Measurements from ENCODE around the gene AAK1.
"Not testable (repeated sequence)": the region's sequence is repeated elsewhere in the genome, so short reads cannot be mapped to it uniquely, and the experiment has no call there.

The AAK1 gene

GRCh38 chr2:69643602-69644505 lies at the start of gene AAK1:
AAK1 (minus strand) TSS chr2:69643739; CDS start chr2:69643040, 699 bp downstream.
- peak; percentile 85 for DNase-seq

DNA sequence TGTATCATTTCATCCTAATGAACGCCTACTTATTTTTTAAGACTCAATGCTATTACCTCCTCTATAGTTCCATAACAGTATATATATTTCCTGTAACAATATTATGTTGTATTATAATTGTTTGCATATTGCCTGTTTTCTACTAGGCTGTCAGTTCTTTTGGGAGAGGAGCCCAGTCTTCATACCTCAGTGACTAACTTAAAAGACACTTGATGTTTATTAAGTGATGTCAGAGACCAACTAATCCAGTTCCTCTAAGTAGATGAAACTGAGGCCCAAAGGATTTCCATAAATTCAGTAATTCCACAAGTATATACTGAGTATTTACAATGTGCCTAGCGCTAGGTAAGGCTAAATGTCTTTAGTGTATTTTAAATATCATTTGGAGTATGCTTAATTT lies 48.9 kb upstream of the AAK1 start:
- no peak for DNase-seq

DNA sequence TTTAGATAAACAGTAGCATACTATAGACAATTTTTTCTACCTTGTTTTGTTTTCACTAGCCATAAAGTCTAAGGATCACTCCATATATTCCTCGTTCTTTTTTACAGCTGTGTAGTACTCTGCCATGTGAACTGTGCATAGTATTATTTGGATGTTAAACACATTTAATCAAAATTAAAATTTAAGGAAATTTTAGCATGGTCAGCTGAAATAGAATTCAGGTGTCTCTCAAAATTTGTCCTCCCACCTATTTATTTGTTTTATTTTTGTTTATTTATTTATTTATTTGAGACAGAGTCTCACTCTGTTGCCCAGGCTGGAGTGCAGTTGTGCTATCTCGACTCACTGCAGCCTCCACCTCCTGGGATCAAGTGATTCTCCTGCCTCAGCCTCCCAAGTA lies 46.4 kb upstream of the AAK1 start:
- no peak for DNase-seq

DNA sequence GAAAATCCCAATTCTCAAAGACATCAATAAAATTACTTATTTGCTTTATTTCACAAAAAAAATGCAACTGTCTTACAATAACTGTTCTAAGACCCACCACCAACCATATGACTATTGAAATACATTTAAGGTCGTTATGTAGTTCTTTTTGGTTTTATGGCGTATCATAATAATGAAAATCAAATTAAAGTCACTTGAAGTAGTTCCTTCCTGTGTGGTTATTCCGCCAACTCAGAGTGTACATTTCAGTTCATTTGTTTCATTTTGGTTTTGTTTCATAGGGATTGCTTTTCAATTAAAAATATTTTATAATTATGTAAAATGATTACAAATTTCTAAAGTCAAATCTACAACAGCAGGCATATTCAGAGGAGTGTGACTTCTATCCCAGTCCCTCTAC lies 45.9 kb upstream of the AAK1 start:
- DNase-seq: no peak

GRCh38 chr2:69687971-69688611 lies 44.6 kb upstream of the AAK1 start:
- no peak for DNase-seq

DNA sequence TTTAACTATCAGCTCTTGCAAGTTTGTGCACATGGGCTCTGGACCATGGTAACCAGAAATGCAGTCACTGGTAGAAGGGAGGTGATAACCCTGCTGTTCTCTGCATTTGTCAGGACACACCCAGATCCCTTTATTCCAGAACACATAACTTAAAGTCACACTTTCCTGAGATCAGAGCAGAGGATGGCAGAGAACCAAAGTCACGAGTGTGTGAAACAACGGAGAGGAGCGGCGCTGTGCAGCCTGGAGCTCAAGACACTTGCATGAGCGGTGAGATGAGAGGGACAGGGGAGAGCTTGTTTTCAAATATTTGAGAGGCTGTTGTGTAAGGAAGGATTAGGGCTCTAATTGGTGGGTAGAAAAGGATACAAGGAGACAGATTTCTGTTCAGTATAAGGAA lies 43.3 kb upstream of the AAK1 start:
- no peak for DNase-seq

GRCh38 chr2:69685321-69686048 lies 41.9 kb upstream of the AAK1 start:
- peak; percentile 33 for DNase-seq

GRCh38 chr2:69683170-69683971 lies 39.8 kb upstream of the AAK1 start:
- no peak for DNase-seq

DNA sequence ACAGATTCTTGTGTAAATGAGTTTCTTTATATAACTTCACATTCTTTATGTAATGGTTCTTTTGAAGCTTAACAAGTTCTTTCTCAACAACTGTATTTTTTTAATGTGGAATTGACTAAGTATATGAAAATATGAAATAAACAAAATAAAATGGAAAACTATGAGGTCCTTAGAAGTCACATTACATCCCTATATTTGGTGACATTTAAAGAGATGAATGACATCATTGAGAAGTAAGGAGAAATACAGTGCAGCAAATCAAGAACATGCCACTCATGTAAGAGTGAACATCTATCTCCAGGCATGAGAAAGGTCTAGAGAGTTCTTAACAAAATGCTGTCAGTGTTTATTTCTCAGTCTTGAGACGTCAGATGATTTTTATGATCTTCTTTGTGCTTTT lies 39.0 kb upstream of the AAK1 start:
- no peak for DNase-seq

GRCh38 chr2:69680001-69680675 lies 36.6 kb upstream of the AAK1 start:
- no peak for DNase-seq

DNA sequence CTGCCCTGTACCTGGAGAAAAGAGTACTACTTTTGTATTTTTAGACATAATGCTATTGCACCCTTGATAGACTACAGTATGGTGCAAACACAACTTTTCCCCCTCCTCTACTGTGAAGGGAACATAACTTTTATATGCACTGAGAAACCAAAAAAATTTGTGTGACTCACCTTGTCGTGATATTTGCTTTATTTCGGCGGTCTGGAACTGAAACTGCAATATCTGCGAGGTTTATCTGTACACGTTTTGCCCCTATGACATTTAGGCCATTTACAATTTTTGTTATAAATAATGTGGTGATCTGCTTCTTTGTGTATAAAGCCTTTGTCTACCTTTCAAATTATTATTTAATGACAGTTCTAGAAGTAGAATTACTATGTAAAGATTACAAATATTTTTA lies 34.4 kb upstream of the AAK1 start:
- DNase-seq: no peak

- no peak for DNase-seq
Measured at GRCh38 chr2:69676146-69676545, 32.6 kb upstream of the AAK1 start.

- no peak for DNase-seq
Measured at GRCh38 chr2:69674316-69674670, 30.8 kb upstream of the AAK1 start.

- DNase-seq: not testable (repeated sequence)
Measured at GRCh38 chr2:69673098-69673497, 29.6 kb upstream of the AAK1 start.

- no peak for DNase-seq
Measured at GRCh38 chr2:69669666-69670065, 26.1 kb upstream of the AAK1 start.

DNA sequence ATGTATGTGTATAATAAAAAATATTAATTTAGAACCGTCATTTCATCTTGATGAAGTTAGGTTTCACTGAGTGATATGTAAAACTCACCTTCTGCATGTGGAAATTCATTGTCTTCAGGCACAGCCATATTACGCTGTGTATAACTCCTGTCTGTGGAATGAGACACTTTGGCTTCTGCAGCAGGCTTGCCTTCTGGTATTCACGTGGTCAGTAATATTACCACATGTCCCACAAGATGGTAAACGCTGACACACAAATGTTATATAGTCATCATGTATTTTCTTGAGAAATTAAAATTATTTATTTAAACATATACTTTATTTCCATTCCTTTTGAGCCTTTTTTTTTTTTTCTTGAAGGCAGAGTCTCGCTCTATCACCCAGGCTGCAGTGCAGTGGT lies 25.1 kb upstream of the AAK1 start:
- DNase-seq: no peak

DNA sequence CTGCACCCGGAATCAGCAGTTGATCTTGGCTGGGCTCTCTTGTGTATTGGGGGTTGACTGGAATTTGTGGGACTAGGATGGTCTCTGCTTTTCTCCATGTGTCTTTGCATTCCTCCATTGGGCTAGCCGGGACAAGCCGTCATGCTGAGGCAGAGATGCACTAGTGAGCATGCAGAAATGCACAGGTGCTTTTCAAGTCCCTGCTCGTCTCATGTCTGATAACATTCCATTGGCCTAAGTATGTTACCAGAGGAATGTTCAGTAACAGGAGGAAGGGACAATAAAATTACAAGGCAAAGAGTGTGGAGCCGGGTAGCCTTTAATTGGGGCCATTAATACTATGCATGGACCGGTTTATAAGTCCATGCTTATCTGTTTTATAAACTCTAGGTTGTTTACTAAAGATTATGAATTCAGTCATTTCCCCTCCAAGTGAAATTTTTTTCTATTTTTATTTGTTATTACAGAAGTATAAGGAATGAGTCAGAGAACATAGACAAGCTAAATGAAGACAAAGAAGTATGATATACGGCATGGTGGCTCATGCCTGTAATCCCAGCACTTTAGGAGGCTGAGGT lies 24.4 kb upstream of the AAK1 start:
- DNase-seq: no peak

GRCh38 chr2:69665152-69665551 lies 21.6 kb upstream of the AAK1 start:
- DNase-seq: no peak

- no peak for DNase-seq
Measured at GRCh38 chr2:69663860-69664259, 20.3 kb upstream of the AAK1 start.

DNA sequence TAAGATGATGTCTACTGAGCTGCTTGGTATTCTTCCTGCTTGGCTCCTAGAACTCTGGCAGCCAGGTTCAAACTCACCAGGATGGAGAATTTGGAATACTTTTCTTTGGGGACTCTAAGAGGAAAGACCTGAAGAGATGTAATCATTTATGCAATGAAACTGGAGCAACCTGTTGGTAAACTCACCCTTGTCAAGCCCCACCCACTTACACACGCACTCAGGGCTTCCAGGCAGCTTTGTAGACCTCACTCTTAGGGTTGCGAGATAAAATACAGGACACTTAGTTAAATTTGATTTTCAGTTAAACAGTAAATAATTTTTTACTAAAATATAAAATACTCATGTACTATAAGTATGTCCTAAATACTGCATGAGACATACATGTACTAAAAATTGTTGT lies 19.0 kb upstream of the AAK1 start:
- not testable (repeated sequence) for DNase-seq

GRCh38 chr2:69660637-69661036 lies 17.1 kb upstream of the AAK1 start:
- DNase-seq: no peak

GRCh38 chr2:69659941-69660483 lies 16.5 kb upstream of the AAK1 start:
- no peak for DNase-seq
